Measurements from ENCODE around the gene RPP30. TPM values are rescaled to one million over a fixed set of nuclear protein-coding genes. Genes with fewer than 3 reads are reported as not detected.

RPP30 gene
- total and polyA plus RNA-seq, 4 donors, result 11.2 to 22.6 (median 13.0) TPM

DNA sequence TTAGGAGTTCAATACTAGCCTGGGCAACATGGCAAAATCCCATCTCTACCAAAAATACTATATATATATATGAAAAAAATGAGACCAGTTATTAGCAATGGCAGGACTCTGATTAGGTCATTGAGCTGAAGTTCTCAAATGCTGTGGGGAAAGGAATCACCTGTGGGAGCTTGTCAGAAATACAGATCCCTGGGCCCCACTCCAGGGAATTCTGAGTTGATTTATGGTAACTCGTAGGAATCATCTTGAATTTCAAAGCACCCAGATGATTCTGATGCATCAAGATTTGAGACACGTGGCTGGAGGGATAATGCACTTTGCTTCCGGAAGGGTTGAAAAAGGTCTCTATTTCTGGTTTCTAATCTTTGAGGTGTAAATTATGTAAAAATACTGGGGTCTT is 50.1 kb downstream of the RPP30 start:
- WGBS, result 77% methylated on average over 3 of the region's 3 CpGs
- no peak overlapping the region for H3K9ac ChIP-seq (ENCODE audit: low read depth in 1 of 2, low read length in 2 of 2)
- no peak for DNase-seq (ENCODE audit: low spot score)
- no peak overlapping the region for H3K27ac ChIP-seq (ENCODE audit: low read depth in 1 of 2, low read length in 2 of 2)
- H3K9me3 ChIP-seq (ENCODE audit: control insufficient read depth in 4 of 4, low read length in 3 of 4), result no peaks in the 10 kb centered on the region
- H3K36me3 ChIP-seq (ENCODE audit: control insufficient read depth in 4 of 4, insufficient read depth in 3 of 4, low read depth in 1 of 4, low read length in 3 of 4), result no peaks in the 10 kb centered on the region
- no peaks in the 10 kb centered on the region for H3K27me3 ChIP-seq (ENCODE audit: control insufficient read depth in 4 of 4, insufficient read depth in 4 of 4, low read length in 3 of 4)
- TF ChIP-seq, protein P1, sequence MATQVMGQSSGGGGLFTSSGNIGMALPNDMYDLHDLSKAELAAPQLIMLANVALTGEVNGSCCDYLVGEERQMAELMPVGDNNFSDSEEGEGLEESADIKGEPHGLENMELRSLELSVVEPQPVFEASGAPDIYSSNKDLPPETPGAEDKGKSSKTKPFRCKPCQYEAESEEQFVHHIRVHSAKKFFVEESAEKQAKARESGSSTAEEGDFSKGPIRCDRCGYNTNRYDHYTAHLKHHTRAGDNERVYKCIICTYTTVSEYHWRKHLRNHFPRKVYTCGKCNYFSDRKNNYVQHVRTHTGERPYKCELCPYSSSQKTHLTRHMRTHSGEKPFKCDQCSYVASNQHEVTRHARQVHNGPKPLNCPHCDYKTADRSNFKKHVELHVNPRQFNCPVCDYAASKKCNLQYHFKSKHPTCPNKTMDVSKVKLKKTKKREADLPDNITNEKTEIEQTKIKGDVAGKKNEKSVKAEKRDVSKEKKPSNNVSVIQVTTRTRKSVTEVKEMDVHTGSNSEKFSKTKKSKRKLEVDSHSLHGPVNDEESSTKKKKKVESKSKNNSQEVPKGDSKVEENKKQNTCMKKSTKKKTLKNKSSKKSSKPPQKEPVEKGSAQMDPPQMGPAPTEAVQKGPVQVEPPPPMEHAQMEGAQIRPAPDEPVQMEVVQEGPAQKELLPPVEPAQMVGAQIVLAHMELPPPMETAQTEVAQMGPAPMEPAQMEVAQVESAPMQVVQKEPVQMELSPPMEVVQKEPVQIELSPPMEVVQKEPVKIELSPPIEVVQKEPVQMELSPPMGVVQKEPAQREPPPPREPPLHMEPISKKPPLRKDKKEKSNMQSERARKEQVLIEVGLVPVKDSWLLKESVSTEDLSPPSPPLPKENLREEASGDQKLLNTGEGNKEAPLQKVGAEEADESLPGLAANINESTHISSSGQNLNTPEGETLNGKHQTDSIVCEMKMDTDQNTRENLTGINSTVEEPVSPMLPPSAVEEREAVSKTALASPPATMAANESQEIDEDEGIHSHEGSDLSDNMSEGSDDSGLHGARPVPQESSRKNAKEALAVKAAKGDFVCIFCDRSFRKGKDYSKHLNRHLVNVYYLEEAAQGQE (IDR thresholded peaks at IDR 0.05), result no peak
- TF ChIP-seq HNF4A (conservative IDR thresholded peaks at IDR 0.05) (no peak), JUND (IDR thresholded peaks at IDR 0.05) (no peak), RXRA (IDR thresholded peaks at IDR 0.05) (no peak), GABPA (IDR thresholded peaks at IDR 0.05 in 1 of 2, conservative IDR thresholded peaks at IDR 0.05 in 1 of 2) (no peak), FOXA2 (IDR thresholded peaks at IDR 0.05) (no peak), EGR1 (IDR thresholded peaks at IDR 0.05; ENCODE audit: low read depth in 2 of 2) (no peak)
- TF ChIP-seq, protein P2, sequence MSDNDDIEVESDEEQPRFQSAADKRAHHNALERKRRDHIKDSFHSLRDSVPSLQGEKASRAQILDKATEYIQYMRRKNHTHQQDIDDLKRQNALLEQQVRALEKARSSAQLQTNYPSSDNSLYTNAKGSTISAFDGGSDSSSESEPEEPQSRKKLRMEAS (IDR thresholded peaks at IDR 0.05), result no peak
- TF ChIP-seq, protein P3, sequence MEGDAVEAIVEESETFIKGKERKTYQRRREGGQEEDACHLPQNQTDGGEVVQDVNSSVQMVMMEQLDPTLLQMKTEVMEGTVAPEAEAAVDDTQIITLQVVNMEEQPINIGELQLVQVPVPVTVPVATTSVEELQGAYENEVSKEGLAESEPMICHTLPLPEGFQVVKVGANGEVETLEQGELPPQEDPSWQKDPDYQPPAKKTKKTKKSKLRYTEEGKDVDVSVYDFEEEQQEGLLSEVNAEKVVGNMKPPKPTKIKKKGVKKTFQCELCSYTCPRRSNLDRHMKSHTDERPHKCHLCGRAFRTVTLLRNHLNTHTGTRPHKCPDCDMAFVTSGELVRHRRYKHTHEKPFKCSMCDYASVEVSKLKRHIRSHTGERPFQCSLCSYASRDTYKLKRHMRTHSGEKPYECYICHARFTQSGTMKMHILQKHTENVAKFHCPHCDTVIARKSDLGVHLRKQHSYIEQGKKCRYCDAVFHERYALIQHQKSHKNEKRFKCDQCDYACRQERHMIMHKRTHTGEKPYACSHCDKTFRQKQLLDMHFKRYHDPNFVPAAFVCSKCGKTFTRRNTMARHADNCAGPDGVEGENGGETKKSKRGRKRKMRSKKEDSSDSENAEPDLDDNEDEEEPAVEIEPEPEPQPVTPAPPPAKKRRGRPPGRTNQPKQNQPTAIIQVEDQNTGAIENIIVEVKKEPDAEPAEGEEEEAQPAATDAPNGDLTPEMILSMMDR (IDR thresholded peaks at IDR 0.05; ENCODE audit: low read depth, low read length, missing input control), result no peak
- no peak overlapping the region for H3K4me3 ChIP-seq (ENCODE audit: low read depth in 1 of 3, low read length in 3 of 3)
- H3K4me1 ChIP-seq (ENCODE audit: control insufficient read depth in 4 of 4, insufficient read depth in 4 of 4, low read length in 3 of 4), result no peaks in the 10 kb centered on the region

DNA sequence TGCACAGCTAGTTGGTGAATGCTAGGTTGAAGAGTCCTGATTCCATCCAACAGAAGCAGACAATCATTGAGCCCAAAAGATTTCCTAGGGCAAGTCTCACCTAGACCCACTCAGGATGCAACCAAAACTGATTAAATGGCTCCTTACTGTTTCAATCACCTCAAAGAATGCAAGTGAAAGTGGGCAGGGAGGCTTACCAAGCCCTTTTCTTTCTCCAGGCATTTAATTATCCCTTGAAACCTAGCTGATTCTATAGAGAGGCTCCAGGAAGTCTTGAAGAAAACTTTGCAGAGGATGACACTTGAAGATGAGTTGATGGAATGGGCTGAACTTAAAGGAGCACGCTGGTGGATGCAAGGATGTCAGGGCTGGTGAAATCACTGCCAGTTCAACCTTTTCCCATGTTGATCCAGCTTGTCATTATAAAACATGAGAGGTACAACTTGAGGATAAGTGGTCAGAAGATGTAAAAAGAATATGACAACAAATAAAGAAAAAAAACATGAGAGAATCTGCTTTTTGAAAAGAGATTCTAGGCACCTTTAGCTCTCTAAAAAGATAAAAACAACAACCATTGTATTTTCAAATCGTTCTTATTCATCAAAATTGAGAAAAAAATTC is 51.4 kb downstream of the RPP30 start:
- H3K4me1 ChIP-seq (ENCODE audit: control insufficient read depth in 4 of 4, insufficient read depth in 4 of 4, low read length in 3 of 4), result no peaks in the 10 kb centered on the region
- TF ChIP-seq TAF1 (conservative IDR thresholded peaks at IDR 0.05), result no peak
- no peak for TF ChIP-seq HNF4A (conservative IDR thresholded peaks at IDR 0.05)
- no peak for TF ChIP-seq NR2F2 (IDR thresholded peaks at IDR 0.05)
- TF ChIP-seq GABPA (IDR thresholded peaks at IDR 0.05 in 1 of 2, conservative IDR thresholded peaks at IDR 0.05 in 1 of 2), result no peak
- TF ChIP-seq, protein P2 (IDR thresholded peaks at IDR 0.05), result no peak
- TF ChIP-seq, protein P4, sequence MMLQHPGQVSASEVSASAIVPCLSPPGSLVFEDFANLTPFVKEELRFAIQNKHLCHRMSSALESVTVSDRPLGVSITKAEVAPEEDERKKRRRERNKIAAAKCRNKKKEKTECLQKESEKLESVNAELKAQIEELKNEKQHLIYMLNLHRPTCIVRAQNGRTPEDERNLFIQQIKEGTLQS (IDR thresholded peaks at IDR 0.05), result no peak
- no peak for TF ChIP-seq RXRA (IDR thresholded peaks at IDR 0.05)

More for the DNA sequence above, 51.4 kb downstream of the RPP30 start:
- DNase-seq (ENCODE audit: low spot score), result no peak
- Histone ChIP-seq H3K36me3 (ENCODE audit: control insufficient read depth in 4 of 4, insufficient read depth in 3 of 4, low read depth in 1 of 4, low read length in 3 of 4) (no peaks in the 10 kb centered on the region), H3K4me3 (ENCODE audit: low read depth in 1 of 3, low read length in 3 of 3) (no peak overlapping the region), H3K9ac (ENCODE audit: low read depth in 1 of 2, low read length in 2 of 2) (no peak overlapping the region), H3K27ac (ENCODE audit: low read depth in 1 of 2, low read length in 2 of 2) (no peak overlapping the region), H3K27me3 (ENCODE audit: control insufficient read depth in 4 of 4, insufficient read depth in 4 of 4, low read length in 3 of 4) (no peaks in the 10 kb centered on the region), H3K9me3 (ENCODE audit: control insufficient read depth in 4 of 4, low read length in 3 of 4) (no peaks in the 10 kb centered on the region)
- 49% methylated on average over 2 of the region's 2 CpGs for WGBS

All from liver (tissue), 9 donors.